Neural progenitor cell (in vitro differentiated cells): Measurements from ENCODE around the gene FYB1. TPM values are rescaled to one million over a fixed set of nuclear protein-coding genes. Genes with fewer than 3 reads are reported as not detected.

Experiments used
- DNase-seq: peaks from one replicate; pipeline ENCODE4 v3.0.0-alpha.2; 2016; ENCODE audit warnings: low spot score
- H2AFZ ChIP-seq: fragments of 200-600 bp; sonication (generic); replicated peaks from 2 replicates; pipeline ENCODE4 v1.6.1; 2016; ENCODE audit warnings: antibody characterized with exemption
- H3F3A ChIP-seq: fragments of 200-600 bp; sonication (generic); 2 replicates; pipeline ENCODE4 v1.6.1; 2016; ENCODE audit warnings: antibody characterized with exemption, low read depth
- H3K27ac ChIP-seq: fragments of 200-600 bp; sonication (generic); 2 replicates; pipeline ENCODE4 v1.5.1; 2016; ENCODE audit warnings: mild to moderate bottlenecking
- H3K27me3 ChIP-seq: fragments of 200-600 bp; sonication (generic); 2 replicates; pipeline ENCODE4 v1.6.1; 2016; ENCODE audit warnings: mild to moderate bottlenecking, moderate library complexity
- H3K36me3 ChIP-seq: fragments of 200-600 bp; sonication (generic); 2 replicates; pipeline ENCODE4 v1.5.1; 2016
- H3K4me1 ChIP-seq: fragments of 200-600 bp; sonication (generic); 2 replicates; pipeline ENCODE4 v1.6.1; 2016; ENCODE audit warnings: mixed run types
- H3K4me2 ChIP-seq: fragments of 200-600 bp; sonication (generic); 2 replicates; pipeline ENCODE4 v1.6.1; 2016
- H3K4me3 ChIP-seq: fragments of 200-600 bp; sonication (generic); 2 replicates; pipeline ENCODE4 v1.5.1; 2016
- H3K79me2 ChIP-seq: fragments of 200-600 bp; sonication (generic); 2 replicates; pipeline ENCODE4 v1.6.1; 2016; ENCODE audit warnings: low read depth
- H3K9ac ChIP-seq: fragments of 200-600 bp; sonication (generic); 2 replicates; pipeline ENCODE4 v1.6.1; 2016
- H3K9me3 ChIP-seq: fragments of 200-600 bp; sonication (generic); 2 replicates; pipeline ENCODE4 v1.5.1; 2016; ENCODE audit warnings: low read depth
- H4K20me1 ChIP-seq: fragments of 200-600 bp; sonication (generic); 2 replicates; pipeline ENCODE4 v1.6.1; 2016; ENCODE audit warnings: low read depth
- H3K27ac Mint-ChIP-seq: 3 replicates; pipeline ENCODE4 v1.8.0; 2021; ENCODE audit warnings: mixed read lengths
- H3K27me3 Mint-ChIP-seq: 2 replicates; pipeline ENCODE4 v1.8.0; 2022; ENCODE audit warnings: low read depth, mild to moderate bottlenecking, inconsistent platforms, moderate library complexity, mixed read lengths; ENCODE audit not compliant: insufficient read depth
- H3K36me3 Mint-ChIP-seq: 3 replicates; pipeline ENCODE4 v1.8.0; 2021; ENCODE audit warnings: mixed read lengths
- H3K4me1 Mint-ChIP-seq: 3 replicates; pipeline ENCODE4 v1.8.0; 2021; ENCODE audit warnings: mixed read lengths
- H3K4me3 Mint-ChIP-seq: 3 replicates; pipeline ENCODE4 v1.8.0; 2021; ENCODE audit warnings: mild to moderate bottlenecking, moderate library complexity, mixed read lengths
- H3K9me3 Mint-ChIP-seq: 3 replicates; pipeline ENCODE4 v1.8.0; 2020; ENCODE audit warnings: mixed read lengths
- EZH2 ChIP-seq: fragments of 200-600 bp; sonication (generic); IDR thresholded peaks from 2 replicates; pipeline ENCODE4 v1.6.1; 2017; ENCODE audit warnings: antibody characterized with exemption, mild to moderate bottlenecking, moderate library complexity
- EZH2phosphoT487 ChIP-seq: fragments of 200-600 bp; sonication (generic); IDR thresholded peaks from 2 replicates; pipeline ENCODE4 v1.6.1; 2017; ENCODE audit warnings: antibody characterized with exemption
- total RNA-seq: library from RNA; depleted of rRNA; stranded (reverse); fragments of >200 nt; gene quantifications from 2 replicates; pipeline ENCODE4 v1.2.3, GENCODE V29; 2015; ENCODE audit warnings: low replicate concordance
- TF ChIP-seq, protein P1 (sequence below): fragments of 200-600 bp; sonication (generic); IDR thresholded peaks from 2 replicates; pipeline ENCODE4 v1.5.1; 2017; ENCODE audit warnings: antibody characterized with exemption, mild to moderate bottlenecking

The FYB1 gene
- total RNA-seq, 1 donor from 2014 or later, result not detected

DNA sequence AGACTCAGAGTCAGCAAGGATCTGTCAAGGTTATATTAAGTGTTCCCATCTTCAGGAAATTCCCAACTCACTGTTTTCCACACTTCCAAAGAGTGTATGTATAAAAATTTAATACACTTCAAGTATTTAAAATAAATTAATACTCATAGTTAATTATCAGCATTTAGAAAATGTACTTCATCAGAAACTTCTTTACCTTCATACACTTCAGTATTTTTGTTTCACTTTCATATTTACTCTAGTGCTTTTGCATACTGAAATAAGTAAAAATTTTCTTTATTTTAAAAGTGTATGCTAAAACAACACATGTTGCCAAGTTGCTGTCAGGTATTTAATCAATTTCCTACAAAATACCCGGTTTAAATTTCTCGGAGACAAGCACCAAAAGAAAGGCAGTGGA lies 161.6 kb downstream of the FYB1 start:
- no peak for DNase-seq
- Histone ChIP-seq H3K27me3 (no peaks in the 10 kb centered on the region), H3F3A (no peaks in the 10 kb centered on the region), H3K9ac (no peak overlapping the region), H3K79me2 (peaks cover 75% of the 10 kb centered on the region), H3K9me3 (no peaks in the 10 kb centered on the region), H3K4me2 (no peak overlapping the region), H2AFZ (no peak overlapping the region), H3K27ac (no peak overlapping the region), H3K4me1 (no peaks in the 10 kb centered on the region), H3K4me3 (no peak overlapping the region), H4K20me1 (peaks cover 33% of the 10 kb centered on the region), H3K36me3 (no peaks in the 10 kb centered on the region)
- H3K36me3 Mint-ChIP-seq, result no peaks in the 10 kb centered on the region
- no peaks in the 10 kb centered on the region for H3K4me1 Mint-ChIP-seq
- TF ChIP-seq EZH2phosphoT487 (no peak), EZH2 (no peak)
- TF ChIP-seq, protein P1, sequence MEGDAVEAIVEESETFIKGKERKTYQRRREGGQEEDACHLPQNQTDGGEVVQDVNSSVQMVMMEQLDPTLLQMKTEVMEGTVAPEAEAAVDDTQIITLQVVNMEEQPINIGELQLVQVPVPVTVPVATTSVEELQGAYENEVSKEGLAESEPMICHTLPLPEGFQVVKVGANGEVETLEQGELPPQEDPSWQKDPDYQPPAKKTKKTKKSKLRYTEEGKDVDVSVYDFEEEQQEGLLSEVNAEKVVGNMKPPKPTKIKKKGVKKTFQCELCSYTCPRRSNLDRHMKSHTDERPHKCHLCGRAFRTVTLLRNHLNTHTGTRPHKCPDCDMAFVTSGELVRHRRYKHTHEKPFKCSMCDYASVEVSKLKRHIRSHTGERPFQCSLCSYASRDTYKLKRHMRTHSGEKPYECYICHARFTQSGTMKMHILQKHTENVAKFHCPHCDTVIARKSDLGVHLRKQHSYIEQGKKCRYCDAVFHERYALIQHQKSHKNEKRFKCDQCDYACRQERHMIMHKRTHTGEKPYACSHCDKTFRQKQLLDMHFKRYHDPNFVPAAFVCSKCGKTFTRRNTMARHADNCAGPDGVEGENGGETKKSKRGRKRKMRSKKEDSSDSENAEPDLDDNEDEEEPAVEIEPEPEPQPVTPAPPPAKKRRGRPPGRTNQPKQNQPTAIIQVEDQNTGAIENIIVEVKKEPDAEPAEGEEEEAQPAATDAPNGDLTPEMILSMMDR, result no peak
- H3K27ac Mint-ChIP-seq, result no peak overlapping the region
- H3K4me3 Mint-ChIP-seq, result no peak overlapping the region
- no peaks in the 10 kb centered on the region for H3K27me3 Mint-ChIP-seq
- no peaks in the 10 kb centered on the region for H3K9me3 Mint-ChIP-seq

DNA sequence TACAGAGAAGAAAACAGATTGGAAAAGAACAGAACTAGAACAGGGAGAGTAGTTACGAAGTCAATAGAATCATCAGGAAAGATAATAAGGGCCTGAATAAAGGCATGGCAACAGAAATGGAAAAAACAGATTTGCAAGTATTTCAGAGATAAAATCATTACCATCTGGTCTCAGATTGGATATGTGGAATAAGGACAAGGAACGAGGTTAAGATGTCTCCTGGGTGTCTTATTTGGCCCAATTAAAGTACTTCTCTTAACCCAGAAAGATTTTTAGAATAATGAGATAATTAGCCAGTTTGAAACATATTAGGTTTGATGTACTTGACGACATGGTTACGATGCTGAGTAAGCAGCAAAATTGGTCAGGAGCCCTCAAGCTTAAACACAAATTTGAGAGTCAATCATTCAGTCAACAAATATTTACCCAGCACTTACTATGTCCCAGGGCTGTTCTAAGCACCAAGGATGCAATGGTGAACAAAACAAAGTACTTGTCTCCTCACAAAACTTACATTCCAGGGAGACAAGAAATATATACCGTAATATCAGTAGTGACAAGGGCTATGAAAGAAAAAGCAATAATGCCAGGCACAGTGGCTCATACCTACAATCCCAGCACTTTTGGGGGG lies 163.5 kb downstream of the FYB1 start:
- H2AFZ ChIP-seq, result no peak overlapping the region
- Mint-ChIP-seq H3K36me3 (peaks cover 4% of the 10 kb centered on the region), H3K4me1 (no peaks in the 10 kb centered on the region), H3K27ac (no peak overlapping the region), H3K9me3 (no peaks in the 10 kb centered on the region), H3K27me3 (no peaks in the 10 kb centered on the region), H3K4me3 (no peak overlapping the region)
- H4K20me1 ChIP-seq, result peaks cover 31% of the 10 kb centered on the region
- no peaks in the 10 kb centered on the region for H3F3A ChIP-seq
- H3K27ac ChIP-seq, result no peak overlapping the region
- H3K9ac ChIP-seq, result no peak overlapping the region
- no peaks in the 10 kb centered on the region for H3K27me3 ChIP-seq
- no peak overlapping the region for H3K4me2 ChIP-seq
- no peaks in the 10 kb centered on the region for H3K4me1 ChIP-seq
- TF ChIP-seq EZH2phosphoT487 (no peak), EZH2 (no peak)
- TF ChIP-seq, protein P1, result no peak
- H3K9me3 ChIP-seq, result no peaks in the 10 kb centered on the region
- no peak for DNase-seq
- H3K36me3 ChIP-seq, result no peaks in the 10 kb centered on the region
- H3K79me2 ChIP-seq, result peaks cover 75% of the 10 kb centered on the region
- H3K4me3 ChIP-seq, result no peak overlapping the region

Other genes starting within 250 kb of the FYB1 start
- 24.7 and 41.3 TPM in 2 replicates for gene RICTOR, start 145.2 kb downstream of the FYB1 start, total RNA-seq
- not detected in 2 replicates for gene C9, start 144.9 kb upstream of the FYB1 start, total RNA-seq
- 9.9 and 10.3 TPM in 2 replicates for gene DAB2, start 205.4 kb upstream of the FYB1 start, total RNA-seq